Fibroblast of lung (primary cell): ENCODE measurements around the gene TEK.

Experiments
- CTCF ChIP-seq, 2 donors: IDR thresholded peaks in 1 of 2; conservative IDR thresholded peaks in 1 of 2; 1 replicate in 1 of 2; 2 replicates in 1 of 2; pipeline ENCODE4 v1.5.1; 2011 to 2012; ENCODE audit warnings: low read length in 2 of 2, control low read depth in 1 of 2, inconsistent platforms in 1 of 2, low read depth in 1 of 2, mild to moderate bottlenecking in 1 of 2
- EZH2 ChIP-seq: IDR thresholded peaks from 2 replicates; pipeline ENCODE4 v1.5.1; 2012; ENCODE audit warnings: low read length, control low read depth, mild to moderate bottlenecking; ENCODE audit errors: missing control alignments

DNA sequence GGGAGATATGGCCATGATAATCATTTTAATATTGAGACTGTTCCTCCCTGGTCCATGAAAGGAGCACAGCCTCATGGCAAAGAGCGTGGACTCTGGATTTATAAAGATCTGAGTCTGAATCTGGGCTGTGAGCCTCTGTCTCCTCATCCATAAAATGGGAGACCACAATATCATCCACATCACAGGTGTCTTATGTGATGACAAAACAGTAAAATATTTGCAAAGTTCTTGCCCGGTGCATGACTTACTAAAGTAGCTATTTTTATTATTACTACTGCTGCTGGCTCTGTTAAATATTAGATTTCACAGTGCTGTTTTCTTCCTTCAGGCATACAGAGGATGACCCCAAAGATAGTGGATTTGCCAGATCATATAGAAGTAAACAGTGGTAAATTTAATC, 74.1 kb downstream of the TEK start:
- TF ChIP-seq CTCF (conservative IDR thresholded peaks at IDR 0.05 in 1 of 2, IDR thresholded peaks at IDR 0.05 in 1 of 2; ENCODE audit: low read depth in 1 of 2, low read length in 2 of 2) (no peak), EZH2 (no peak)
